ENCODE results near the gene GRB10. TPM values are rescaled to one million over a fixed set of nuclear protein-coding genes. Genes with fewer than 3 reads are reported as not detected.

GRB10 gene
- total and polyA plus RNA-seq, 4 donors, result 10.7 to 53.1 (median 17.5) TPM

GRCh38 chr7:50640256-50640655 lies 142.4 kb downstream of the GRB10 start:
- H3K27me3 ChIP-seq (ENCODE audit: control insufficient read depth in 4 of 4, insufficient read depth in 4 of 4, low read length in 3 of 4), result no peaks in the 10 kb centered on the region
- no peaks in the 10 kb centered on the region for H3K9me3 ChIP-seq (ENCODE audit: control insufficient read depth in 4 of 4, low read length in 3 of 4)
- no peak overlapping the region for H3K4me3 ChIP-seq (ENCODE audit: low read depth in 1 of 3, low read length in 3 of 3)
- peaks cover 0 to 7% (median 1%) of the 10 kb centered on the region in 4 donors for H3K4me1 ChIP-seq (ENCODE audit: control insufficient read depth in 4 of 4, insufficient read depth in 4 of 4, low read length in 3 of 4)
- no peak for DNase-seq (ENCODE audit: low spot score)
- H3K36me3 ChIP-seq (ENCODE audit: control insufficient read depth in 4 of 4, insufficient read depth in 3 of 4, low read depth in 1 of 4, low read length in 3 of 4), result peaks cover 0 to 10% (median 2%) of the 10 kb centered on the region in 4 donors
- TF ChIP-seq JUND (IDR thresholded peaks at IDR 0.05) (no peak), NR2F2 (IDR thresholded peaks at IDR 0.05) (no peak), FOXA2 (IDR thresholded peaks at IDR 0.05) (no peak), HNF4A (conservative IDR thresholded peaks at IDR 0.05) (no peak), SP1 (IDR thresholded peaks at IDR 0.05) (no peak), GABPA (IDR thresholded peaks at IDR 0.05 in 1 of 2, conservative IDR thresholded peaks at IDR 0.05 in 1 of 2) (no peak), RXRA (IDR thresholded peaks at IDR 0.05) (no peak), EGR1 (IDR thresholded peaks at IDR 0.05; ENCODE audit: low read depth in 2 of 2) (no peak)
- TF ChIP-seq, protein P1, sequence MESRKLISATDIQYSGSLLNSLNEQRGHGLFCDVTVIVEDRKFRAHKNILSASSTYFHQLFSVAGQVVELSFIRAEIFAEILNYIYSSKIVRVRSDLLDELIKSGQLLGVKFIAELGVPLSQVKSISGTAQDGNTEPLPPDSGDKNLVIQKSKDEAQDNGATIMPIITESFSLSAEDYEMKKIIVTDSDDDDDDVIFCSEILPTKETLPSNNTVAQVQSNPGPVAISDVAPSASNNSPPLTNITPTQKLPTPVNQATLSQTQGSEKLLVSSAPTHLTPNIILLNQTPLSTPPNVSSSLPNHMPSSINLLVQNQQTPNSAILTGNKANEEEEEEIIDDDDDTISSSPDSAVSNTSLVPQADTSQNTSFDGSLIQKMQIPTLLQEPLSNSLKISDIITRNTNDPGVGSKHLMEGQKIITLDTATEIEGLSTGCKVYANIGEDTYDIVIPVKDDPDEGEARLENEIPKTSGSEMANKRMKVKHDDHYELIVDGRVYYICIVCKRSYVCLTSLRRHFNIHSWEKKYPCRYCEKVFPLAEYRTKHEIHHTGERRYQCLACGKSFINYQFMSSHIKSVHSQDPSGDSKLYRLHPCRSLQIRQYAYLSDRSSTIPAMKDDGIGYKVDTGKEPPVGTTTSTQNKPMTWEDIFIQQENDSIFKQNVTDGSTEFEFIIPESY (IDR thresholded peaks at IDR 0.05), result no peak
- TF ChIP-seq, protein P2, sequence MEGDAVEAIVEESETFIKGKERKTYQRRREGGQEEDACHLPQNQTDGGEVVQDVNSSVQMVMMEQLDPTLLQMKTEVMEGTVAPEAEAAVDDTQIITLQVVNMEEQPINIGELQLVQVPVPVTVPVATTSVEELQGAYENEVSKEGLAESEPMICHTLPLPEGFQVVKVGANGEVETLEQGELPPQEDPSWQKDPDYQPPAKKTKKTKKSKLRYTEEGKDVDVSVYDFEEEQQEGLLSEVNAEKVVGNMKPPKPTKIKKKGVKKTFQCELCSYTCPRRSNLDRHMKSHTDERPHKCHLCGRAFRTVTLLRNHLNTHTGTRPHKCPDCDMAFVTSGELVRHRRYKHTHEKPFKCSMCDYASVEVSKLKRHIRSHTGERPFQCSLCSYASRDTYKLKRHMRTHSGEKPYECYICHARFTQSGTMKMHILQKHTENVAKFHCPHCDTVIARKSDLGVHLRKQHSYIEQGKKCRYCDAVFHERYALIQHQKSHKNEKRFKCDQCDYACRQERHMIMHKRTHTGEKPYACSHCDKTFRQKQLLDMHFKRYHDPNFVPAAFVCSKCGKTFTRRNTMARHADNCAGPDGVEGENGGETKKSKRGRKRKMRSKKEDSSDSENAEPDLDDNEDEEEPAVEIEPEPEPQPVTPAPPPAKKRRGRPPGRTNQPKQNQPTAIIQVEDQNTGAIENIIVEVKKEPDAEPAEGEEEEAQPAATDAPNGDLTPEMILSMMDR (IDR thresholded peaks at IDR 0.05; ENCODE audit: low read depth, low read length, missing input control), result no peak
- 84% methylated on average over 2 of the region's 2 CpGs for WGBS
- no peak overlapping the region for H3K27ac ChIP-seq (ENCODE audit: low read depth in 1 of 2, low read length in 2 of 2)
- H3K9ac ChIP-seq (ENCODE audit: low read depth in 1 of 2, low read length in 2 of 2), result no peak overlapping the region

DNA sequence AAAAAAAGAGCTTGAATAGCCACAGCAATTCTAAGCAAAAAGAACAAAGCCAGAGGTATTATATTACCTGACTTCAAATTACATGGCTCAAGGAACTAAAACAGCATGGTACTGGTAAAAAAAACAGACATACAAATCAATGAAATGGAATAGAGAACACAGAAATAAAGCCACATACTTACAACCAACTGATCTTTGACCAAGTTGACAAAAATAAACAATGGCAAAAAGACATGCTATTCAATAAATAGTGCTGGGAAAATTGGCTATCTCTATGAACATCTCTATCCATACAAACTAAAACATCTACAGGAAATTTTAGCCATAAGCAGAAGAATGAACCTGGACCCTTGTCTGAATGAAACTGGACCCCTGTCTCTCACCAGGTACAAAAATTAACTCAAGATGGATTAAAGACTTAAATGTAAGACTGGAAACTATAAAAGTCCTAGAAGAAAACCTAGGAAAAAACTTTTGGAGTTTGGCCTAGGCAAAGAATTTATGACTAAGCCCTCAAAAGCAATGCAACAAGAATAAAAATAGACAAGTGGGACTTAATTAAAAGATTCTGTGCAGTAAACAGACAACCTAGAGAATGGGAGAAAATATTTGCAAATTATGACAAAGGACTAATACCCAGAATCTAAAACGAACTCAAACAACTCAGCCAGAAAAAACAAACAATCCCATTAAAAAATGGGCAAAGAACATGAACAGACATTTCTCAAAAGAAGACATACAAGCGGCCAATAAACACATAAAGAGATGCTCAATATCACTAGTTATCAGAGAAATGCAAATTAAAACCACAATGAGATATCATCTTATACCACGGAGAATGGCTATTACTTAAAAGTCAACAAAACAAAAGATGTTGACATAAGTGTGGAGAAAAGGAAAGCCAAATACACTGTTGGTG lies 144.7 kb downstream of the GRB10 start:
- peaks cover 0 to 10% (median 2%) of the 10 kb centered on the region in 4 donors for H3K36me3 ChIP-seq (ENCODE audit: control insufficient read depth in 4 of 4, insufficient read depth in 3 of 4, low read depth in 1 of 4, low read length in 3 of 4)
- no peaks in the 10 kb centered on the region for H3K27me3 ChIP-seq (ENCODE audit: control insufficient read depth in 4 of 4, insufficient read depth in 4 of 4, low read length in 3 of 4)
- H3K27ac ChIP-seq (ENCODE audit: low read depth in 1 of 2, low read length in 2 of 2), result peak overlapping the region in 1 of 2 donors; percentile 6
- WGBS, result 47% methylated on average over 3 of the region's 3 CpGs
- H3K9ac ChIP-seq (ENCODE audit: low read depth in 1 of 2, low read length in 2 of 2), result no peak overlapping the region
- H3K9me3 ChIP-seq (ENCODE audit: control insufficient read depth in 4 of 4, low read length in 3 of 4), result no peaks in the 10 kb centered on the region
- H3K4me3 ChIP-seq (ENCODE audit: low read depth in 1 of 3, low read length in 3 of 3), result no peak overlapping the region
- TF ChIP-seq GABPA (IDR thresholded peaks at IDR 0.05 in 1 of 2, conservative IDR thresholded peaks at IDR 0.05 in 1 of 2) (no peak), REST (IDR thresholded peaks at IDR 0.05) (no peak), HNF4G (IDR thresholded peaks at IDR 0.05) (no peak), EGR1 (IDR thresholded peaks at IDR 0.05; ENCODE audit: low read depth in 2 of 2) (no peak), SP1 (IDR thresholded peaks at IDR 0.05) (peak; percentile 21), HNF4A (conservative IDR thresholded peaks at IDR 0.05) (peak; percentile 46 to 56)
- TF ChIP-seq, protein P3, sequence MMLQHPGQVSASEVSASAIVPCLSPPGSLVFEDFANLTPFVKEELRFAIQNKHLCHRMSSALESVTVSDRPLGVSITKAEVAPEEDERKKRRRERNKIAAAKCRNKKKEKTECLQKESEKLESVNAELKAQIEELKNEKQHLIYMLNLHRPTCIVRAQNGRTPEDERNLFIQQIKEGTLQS (IDR thresholded peaks at IDR 0.05), result no peak
- TF ChIP-seq, protein P4, sequence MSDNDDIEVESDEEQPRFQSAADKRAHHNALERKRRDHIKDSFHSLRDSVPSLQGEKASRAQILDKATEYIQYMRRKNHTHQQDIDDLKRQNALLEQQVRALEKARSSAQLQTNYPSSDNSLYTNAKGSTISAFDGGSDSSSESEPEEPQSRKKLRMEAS (IDR thresholded peaks at IDR 0.05), result no peak
- TF ChIP-seq, protein P1 (IDR thresholded peaks at IDR 0.05), result no peak
- no peak for DNase-seq (ENCODE audit: low spot score)
- H3K4me1 ChIP-seq (ENCODE audit: control insufficient read depth in 4 of 4, insufficient read depth in 4 of 4, low read length in 3 of 4), result peaks cover under 1 to 11% (median 1%) of the 10 kb centered on the region in 4 donors
